ENCODE measurements around the gene PRDM16. TPM values are rescaled to one million over a fixed set of nuclear protein-coding genes. Genes with fewer than 3 reads are reported as not detected.

PRDM16 gene
- total RNA-seq, 2 experiments from 2014 or later = not detected

GRCh38 chr1:3330771-3331245, 261.8 kb downstream of the PRDM16 start:
- Histone ChIP-seq H3K4me2 (ENCODE audit: low read length) (no peak overlapping the region), H3K4me3 (ENCODE audit: low read depth, low read length, poor library complexity, severe bottlenecking) (no peak overlapping the region), H3K79me2 (ENCODE audit: insufficient read depth, low read depth, low read length) (no peaks in the 10 kb centered on the region), H2AFZ (ENCODE audit: low read length) (no peak overlapping the region), H3K9me2 (ENCODE audit: insufficient read depth, low read length) (no peaks in the 10 kb centered on the region), H3K9me3 (ENCODE audit: low read length) (no peaks in the 10 kb centered on the region), H3K4me1 (ENCODE audit: insufficient read depth, low read length, poor library complexity, severe bottlenecking) (no peaks in the 10 kb centered on the region), H4K20me1 (ENCODE audit: insufficient read depth, low read length) (no peaks in the 10 kb centered on the region), H3K27ac (ENCODE audit: low read depth, low read length, poor library complexity, severe bottlenecking) (no peak overlapping the region), H3K36me3 (ENCODE audit: insufficient read depth, low read length) (no peaks in the 10 kb centered on the region)
- BruUV-seq (replicated peaks) = no TSS peak
- intact Hi-C loops (cut with micrococcal nuclease; ENCODE audit: unreplicated experiment) = no loop called here
- no peak for DNase-seq (ENCODE audit: low spot score)
- POLR2A ChIA-PET = no interaction called here
- TF ChIP-seq CTCF (conservative IDR thresholded peaks at IDR 0.05; ENCODE audit: low read length) = no peak
- TF ChIP-seq EZH2phosphoT487 (IDR thresholded peaks at IDR 0.05; ENCODE audit: borderline replicate concordance, low read depth, low read length) = no peak
- CTCF ChIA-PET (ENCODE audit: unreplicated experiment) = no interaction called here

GRCh38 chr1:3331564-3331963, 262.6 kb downstream of the PRDM16 start:
- TF ChIP-seq EZH2phosphoT487 (IDR thresholded peaks at IDR 0.05; ENCODE audit: borderline replicate concordance, low read depth, low read length) = no peak
- TF ChIP-seq CTCF (conservative IDR thresholded peaks at IDR 0.05; ENCODE audit: low read length) = no peak
- Histone ChIP-seq H3K27ac (ENCODE audit: low read depth, low read length, poor library complexity, severe bottlenecking) (no peak overlapping the region), H3K79me2 (ENCODE audit: insufficient read depth, low read depth, low read length) (no peaks in the 10 kb centered on the region), H2AFZ (ENCODE audit: low read length) (no peak overlapping the region), H3K4me2 (ENCODE audit: low read length) (no peak overlapping the region), H3K4me1 (ENCODE audit: insufficient read depth, low read length, poor library complexity, severe bottlenecking) (no peaks in the 10 kb centered on the region), H3K36me3 (ENCODE audit: insufficient read depth, low read length) (no peaks in the 10 kb centered on the region), H3K9me2 (ENCODE audit: insufficient read depth, low read length) (no peaks in the 10 kb centered on the region), H3K9me3 (ENCODE audit: low read length) (no peaks in the 10 kb centered on the region), H4K20me1 (ENCODE audit: insufficient read depth, low read length) (no peaks in the 10 kb centered on the region), H3K4me3 (ENCODE audit: low read depth, low read length, poor library complexity, severe bottlenecking) (no peak overlapping the region)
- POLR2A ChIA-PET = no interaction called here
- CTCF ChIA-PET (ENCODE audit: unreplicated experiment) = no interaction called here
- intact Hi-C loops (cut with micrococcal nuclease; ENCODE audit: unreplicated experiment) = no loop called here
- no peak for DNase-seq (ENCODE audit: low spot score)
- BruUV-seq (replicated peaks) = no TSS peak

GRCh38 chr1:3332043-3332442, 263.0 kb downstream of the PRDM16 start:
- no peak overlapping the region for H3K27ac ChIP-seq (ENCODE audit: low read depth, low read length, poor library complexity, severe bottlenecking)
- H3K9me3 ChIP-seq (ENCODE audit: low read length) = no peaks in the 10 kb centered on the region
- no peaks in the 10 kb centered on the region for H4K20me1 ChIP-seq (ENCODE audit: insufficient read depth, low read length)
- ChIA-PET POLR2A (no interaction called here), CTCF (ENCODE audit: unreplicated experiment) (no interaction called here)
- no peak for TF ChIP-seq EZH2phosphoT487 (IDR thresholded peaks at IDR 0.05; ENCODE audit: borderline replicate concordance, low read depth, low read length)
- TF ChIP-seq CTCF (conservative IDR thresholded peaks at IDR 0.05; ENCODE audit: low read length) = no peak
- intact Hi-C loops (cut with micrococcal nuclease; ENCODE audit: unreplicated experiment) = no loop called here
- no peaks in the 10 kb centered on the region for H3K36me3 ChIP-seq (ENCODE audit: insufficient read depth, low read length)
- H2AFZ ChIP-seq (ENCODE audit: low read length) = no peak overlapping the region
- no peak for DNase-seq (ENCODE audit: low spot score)
- no peak overlapping the region for H3K4me2 ChIP-seq (ENCODE audit: low read length)
- no peaks in the 10 kb centered on the region for H3K4me1 ChIP-seq (ENCODE audit: insufficient read depth, low read length, poor library complexity, severe bottlenecking)
- no peaks in the 10 kb centered on the region for H3K79me2 ChIP-seq (ENCODE audit: insufficient read depth, low read depth, low read length)
- no TSS peak for BruUV-seq (replicated peaks)
- no peak overlapping the region for H3K4me3 ChIP-seq (ENCODE audit: low read depth, low read length, poor library complexity, severe bottlenecking)
- H3K9me2 ChIP-seq (ENCODE audit: insufficient read depth, low read length) = no peaks in the 10 kb centered on the region
